Osteoblast (primary cell): ENCODE results near the gene TM7SF2. TPM values are rescaled to one million over a fixed set of nuclear protein-coding genes. Genes with fewer than 3 reads are reported as not detected.

ENCODE experiments used
- DNase-seq: peaks from one replicate; pipeline ENCODE4 v3.0.0; 2011; ENCODE audit warnings: low spot score, mixed read lengths; ENCODE audit not compliant: insufficient read length; ENCODE audit errors: missing footprints
- H2AFZ ChIP-seq: 2 replicates; pipeline ENCODE4 v1.6.0; 2011; ENCODE audit warnings: mild to moderate bottlenecking, low read length
- H3K27ac ChIP-seq: 2 replicates; pipeline ENCODE4 v1.5.1; 2011; ENCODE audit warnings: mild to moderate bottlenecking, low read depth, low read length, moderate library complexity
- H3K27me3 ChIP-seq: 2 replicates; pipeline ENCODE4 v1.6.0; 2012; ENCODE audit warnings: mild to moderate bottlenecking, control low read depth, inconsistent platforms, low read length, moderate library complexity; ENCODE audit not compliant: insufficient read depth
- H3K36me3 ChIP-seq: 2 replicates; pipeline ENCODE4 v1.5.1; 2011; ENCODE audit warnings: mild to moderate bottlenecking, low read length, control low read depth, moderate library complexity; ENCODE audit not compliant: insufficient read depth
- H3K4me1 ChIP-seq: 2 replicates; pipeline ENCODE4 v1.5.1; 2011; ENCODE audit warnings: mild to moderate bottlenecking, low read length, control low read depth, moderate library complexity; ENCODE audit not compliant: insufficient read depth
- H3K4me2 ChIP-seq: 2 replicates; pipeline ENCODE4 v1.6.0; 2011; ENCODE audit warnings: mild to moderate bottlenecking, low read length; ENCODE audit not compliant: insufficient read depth
- H3K4me3 ChIP-seq: fragments of 200-600 bp; sonication (generic); 3 replicates; pipeline ENCODE4 v1.5.1; 2012; ENCODE audit warnings: mild to moderate bottlenecking, low read length, inconsistent platforms; ENCODE audit not compliant: insufficient read depth
- H3K79me2 ChIP-seq: 2 replicates; pipeline ENCODE4 v1.6.0; 2012; ENCODE audit warnings: mild to moderate bottlenecking, low read length, control low read depth, inconsistent platforms; ENCODE audit not compliant: insufficient read depth
- H3K9me3 ChIP-seq: 2 replicates; pipeline ENCODE4 v1.5.1; 2011; ENCODE audit warnings: low read depth, low read length, control low read depth
- H4K20me1 ChIP-seq: 2 replicates; pipeline ENCODE4 v1.6.0; 2012; ENCODE audit warnings: mild to moderate bottlenecking, low read length, control low read depth; ENCODE audit not compliant: insufficient read depth
- total RNA-seq: library from RNA; depleted of rRNA; stranded (reverse); fragments of >200 nt; gene quantifications from 2 replicates; pipeline ENCODE4 v1.2.3, GENCODE V29; 2012
- TF ChIP-seq, protein P1 (sequence below): IDR thresholded peaks from 2 replicates; pipeline ENCODE4 v1.5.1; 2011; ENCODE audit warnings: mild to moderate bottlenecking, low read depth, low read length, moderate library complexity; ENCODE audit errors: extremely low read depth

TM7SF2 gene
- total RNA-seq, 1 donor, result 10.1 TPM

DNA sequence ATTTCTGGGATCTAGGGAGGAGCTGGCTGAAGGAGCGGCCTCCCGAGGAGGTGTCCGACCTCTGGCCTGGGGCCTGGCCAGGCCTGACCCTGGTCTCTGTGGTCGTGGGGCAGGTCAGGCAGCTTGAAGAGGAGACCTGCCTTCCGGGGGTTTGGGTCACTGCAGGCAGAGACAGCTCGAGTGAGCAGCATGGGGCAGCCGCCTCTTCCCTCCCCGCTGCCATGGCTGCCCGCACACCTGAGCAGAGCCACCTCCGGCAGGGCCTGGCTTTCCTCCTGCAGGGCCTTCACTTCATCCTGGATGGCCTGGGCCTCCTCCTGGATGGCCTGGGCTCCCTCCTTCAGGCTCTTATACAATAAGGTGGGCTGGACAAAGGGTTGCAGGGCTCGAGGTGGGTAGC, 45.4 kb upstream of the TM7SF2 start:
- no peaks in the 10 kb centered on the region for H4K20me1 ChIP-seq
- no peak overlapping the region for H3K4me2 ChIP-seq
- H3K79me2 ChIP-seq, result no peaks in the 10 kb centered on the region
- H3K4me1 ChIP-seq, result no peaks in the 10 kb centered on the region
- no peaks in the 10 kb centered on the region for H3K36me3 ChIP-seq
- TF ChIP-seq, protein P1, sequence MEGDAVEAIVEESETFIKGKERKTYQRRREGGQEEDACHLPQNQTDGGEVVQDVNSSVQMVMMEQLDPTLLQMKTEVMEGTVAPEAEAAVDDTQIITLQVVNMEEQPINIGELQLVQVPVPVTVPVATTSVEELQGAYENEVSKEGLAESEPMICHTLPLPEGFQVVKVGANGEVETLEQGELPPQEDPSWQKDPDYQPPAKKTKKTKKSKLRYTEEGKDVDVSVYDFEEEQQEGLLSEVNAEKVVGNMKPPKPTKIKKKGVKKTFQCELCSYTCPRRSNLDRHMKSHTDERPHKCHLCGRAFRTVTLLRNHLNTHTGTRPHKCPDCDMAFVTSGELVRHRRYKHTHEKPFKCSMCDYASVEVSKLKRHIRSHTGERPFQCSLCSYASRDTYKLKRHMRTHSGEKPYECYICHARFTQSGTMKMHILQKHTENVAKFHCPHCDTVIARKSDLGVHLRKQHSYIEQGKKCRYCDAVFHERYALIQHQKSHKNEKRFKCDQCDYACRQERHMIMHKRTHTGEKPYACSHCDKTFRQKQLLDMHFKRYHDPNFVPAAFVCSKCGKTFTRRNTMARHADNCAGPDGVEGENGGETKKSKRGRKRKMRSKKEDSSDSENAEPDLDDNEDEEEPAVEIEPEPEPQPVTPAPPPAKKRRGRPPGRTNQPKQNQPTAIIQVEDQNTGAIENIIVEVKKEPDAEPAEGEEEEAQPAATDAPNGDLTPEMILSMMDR, result no peak
- no peaks in the 10 kb centered on the region for H3K27me3 ChIP-seq
- no peak overlapping the region for H3K4me3 ChIP-seq
- H3K27ac ChIP-seq, result no peak overlapping the region
- peak; percentile 37 for DNase-seq
- H2AFZ ChIP-seq, result no peak overlapping the region
- H3K9me3 ChIP-seq, result no peaks in the 10 kb centered on the region

DNA sequence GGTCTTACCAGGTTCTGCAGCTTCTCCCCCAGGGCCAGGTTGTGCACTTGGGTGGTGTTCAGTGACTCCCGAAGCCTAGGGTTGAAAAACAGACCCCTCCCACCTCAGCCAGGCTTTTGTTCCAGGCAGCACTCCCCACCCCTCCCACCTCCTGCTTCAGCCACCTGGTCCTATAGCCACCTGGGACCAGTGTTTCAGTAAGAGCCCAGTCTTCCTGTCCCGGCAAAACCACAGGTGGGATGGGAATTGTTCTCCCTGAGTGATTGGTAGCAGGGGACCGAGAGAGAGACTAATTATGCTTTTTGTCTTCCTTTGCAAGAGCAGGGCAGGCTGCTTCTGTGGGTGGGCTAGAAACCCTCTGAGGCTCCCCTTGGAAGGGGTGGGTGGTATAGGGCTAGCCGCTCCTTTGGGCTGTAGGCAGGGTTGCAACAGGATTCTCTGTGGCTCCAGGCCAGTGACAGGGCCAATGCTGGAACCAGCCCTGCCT, 44.8 kb upstream of the TM7SF2 start:
- H3K4me1 ChIP-seq, result no peaks in the 10 kb centered on the region
- H4K20me1 ChIP-seq, result no peaks in the 10 kb centered on the region
- no peaks in the 10 kb centered on the region for H3K36me3 ChIP-seq
- H3K27me3 ChIP-seq, result no peaks in the 10 kb centered on the region
- peak; percentile 70 for DNase-seq
- no peak overlapping the region for H3K4me2 ChIP-seq
- no peak overlapping the region for H2AFZ ChIP-seq
- no peak overlapping the region for H3K4me3 ChIP-seq
- no peaks in the 10 kb centered on the region for H3K79me2 ChIP-seq
- no peak overlapping the region for H3K27ac ChIP-seq
- no peaks in the 10 kb centered on the region for H3K9me3 ChIP-seq
- TF ChIP-seq, protein P1, result no peak

DNA sequence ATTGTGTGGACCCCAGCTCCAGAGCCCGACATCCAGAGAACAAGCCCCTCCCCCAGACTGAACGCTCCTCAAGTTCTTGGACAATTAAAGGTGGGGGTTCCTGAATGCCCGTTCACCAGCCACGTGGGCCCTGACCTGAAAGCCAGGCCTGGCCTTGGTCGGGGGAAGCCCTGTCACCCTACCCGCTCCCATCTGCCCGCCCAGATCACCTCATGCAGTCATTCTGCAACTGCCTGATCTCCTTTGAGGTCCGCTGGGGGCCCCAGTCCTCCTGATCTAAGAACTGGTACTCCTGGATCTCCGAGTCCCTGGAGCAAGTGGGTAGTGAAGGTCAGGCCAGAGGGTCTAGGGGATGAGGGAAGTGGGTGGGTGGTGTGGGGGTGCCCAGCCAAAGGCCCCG, 44.2 kb upstream of the TM7SF2 start:
- no peaks in the 10 kb centered on the region for H3K79me2 ChIP-seq
- H3K36me3 ChIP-seq, result no peaks in the 10 kb centered on the region
- H3K4me1 ChIP-seq, result no peaks in the 10 kb centered on the region
- no peak overlapping the region for H3K4me3 ChIP-seq
- no peaks in the 10 kb centered on the region for H3K9me3 ChIP-seq
- H2AFZ ChIP-seq, result no peak overlapping the region
- H3K4me2 ChIP-seq, result no peak overlapping the region
- H4K20me1 ChIP-seq, result no peaks in the 10 kb centered on the region
- no peaks in the 10 kb centered on the region for H3K27me3 ChIP-seq
- peak; percentile 17 for DNase-seq
- TF ChIP-seq, protein P1, result no peak
- no peak overlapping the region for H3K27ac ChIP-seq

DNA sequence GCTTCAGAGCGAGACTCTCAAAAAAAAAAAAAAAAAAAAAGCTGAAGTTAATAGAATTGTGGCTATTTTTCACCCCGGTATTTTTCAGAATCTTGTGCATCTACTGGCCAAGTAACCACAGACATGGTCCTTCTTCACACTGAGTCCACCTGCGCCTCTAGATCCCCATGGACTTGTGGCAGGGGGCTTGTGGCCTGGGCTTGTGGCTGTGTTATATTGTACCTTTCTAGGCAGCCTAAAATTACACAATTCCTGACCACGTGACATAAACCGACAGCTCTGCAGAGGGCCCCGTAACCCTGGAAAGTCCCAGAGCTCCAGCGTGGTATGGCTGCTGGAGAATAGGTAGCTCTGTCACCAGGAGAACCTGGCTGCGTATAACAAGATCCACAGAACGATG, 42.5 kb upstream of the TM7SF2 start:
- H3K4me3 ChIP-seq, result no peak overlapping the region
- DNase-seq, result no peak
- H3K36me3 ChIP-seq, result no peaks in the 10 kb centered on the region

More for the DNA sequence above, 42.5 kb upstream of the TM7SF2 start:
- H3K79me2 ChIP-seq, result no peaks in the 10 kb centered on the region
- H3K9me3 ChIP-seq, result no peaks in the 10 kb centered on the region
- H3K27me3 ChIP-seq, result no peaks in the 10 kb centered on the region
- H3K4me2 ChIP-seq, result no peak overlapping the region
- H3K4me1 ChIP-seq, result no peaks in the 10 kb centered on the region
- no peaks in the 10 kb centered on the region for H4K20me1 ChIP-seq
- TF ChIP-seq, protein P1, result no peak
- H3K27ac ChIP-seq, result no peak overlapping the region
- no peak overlapping the region for H2AFZ ChIP-seq
